Measurements from ENCODE around the gene MAPK10. TPM values are rescaled to one million over a fixed set of nuclear protein-coding genes. Genes with fewer than 3 reads are reported as not detected.

The MAPK10 gene
- total RNA-seq, 1 experiment from 2014 or later, result 4.7 TPM

GRCh38 chr4:86388252-86388651 lies 28.4 kb upstream of the MAPK10 start:
- no peak overlapping the region for H2BK5ac ChIP-seq (ENCODE audit: insufficient read length, low read length)
- no peaks in the 10 kb centered on the region for H3K27me3 Mint-ChIP-seq (ENCODE audit: low read depth)
- H4K91ac ChIP-seq (ENCODE audit: insufficient read length, low read depth, low read length), result no peak overlapping the region
- no peaks in the 10 kb centered on the region for H3K23me2 ChIP-seq (ENCODE audit: insufficient read length, low read depth, low read length, poor library complexity, severe bottlenecking)
- no peaks in the 10 kb centered on the region; a peak in 1 of 7 replicates for H3K36me3 Mint-ChIP-seq (ENCODE audit: insufficient read depth in 1 of 3, low read depth in 3 of 3)
- H2BK20ac ChIP-seq (ENCODE audit: low read depth, low read length, poor library complexity, severe bottlenecking), result no peak overlapping the region
- no peak overlapping the region for H2BK120ac ChIP-seq (ENCODE audit: low read depth, low read length, poor library complexity, severe bottlenecking)
- H2AK5ac ChIP-seq (ENCODE audit: insufficient read length, low read length), result no peak overlapping the region
- H2BK15ac ChIP-seq (ENCODE audit: low read depth, low read length), result no peak overlapping the region
- no peak overlapping the region for H2BK12ac ChIP-seq (ENCODE audit: insufficient read length, low read depth, low read length)
- H3K27ac Mint-ChIP-seq, result no peak overlapping the region
- H3T11ph ChIP-seq (ENCODE audit: low read length), result no peak overlapping the region
- H3K27me3 ChIP-seq (ENCODE audit: insufficient read depth, low read length), result no peaks in the 10 kb centered on the region
- no peak overlapping the region for H3K27ac ChIP-seq (ENCODE audit: insufficient read length, low read depth, low read length)
- H3K9me3 Mint-ChIP-seq, result no peaks in the 10 kb centered on the region
- H3K4me1 Mint-ChIP-seq, result peaks cover 21 to 25% of the 10 kb centered on the region in 2 experiments
- H3K79me1 ChIP-seq (ENCODE audit: insufficient read depth, low read depth, low read length, poor library complexity, severe bottlenecking), result no peaks in the 10 kb centered on the region
- no peak overlapping the region for H3K4me2 ChIP-seq (ENCODE audit: insufficient read depth, insufficient read length, low read length)
- no peaks in the 10 kb centered on the region for H3K9me3 ChIP-seq (ENCODE audit: control insufficient read depth, low read depth, low read length)
- no peak overlapping the region for H3K9ac ChIP-seq (ENCODE audit: extremely low read depth, insufficient read length, low read length)
- H4K20me1 ChIP-seq (ENCODE audit: control insufficient read depth, insufficient read depth, insufficient read length), result no peaks in the 10 kb centered on the region
- no peak overlapping the region for H3K18ac ChIP-seq (ENCODE audit: insufficient read length, low read depth, low read length)
- H4K5ac ChIP-seq (ENCODE audit: insufficient read length, low read depth, low read length), result no peak overlapping the region
- no peak for TF ChIP-seq CTCF (conservative IDR thresholded peaks at IDR 0.05)
- no peak overlapping the region for H3K14ac ChIP-seq (ENCODE audit: insufficient read depth, low read length)
- H3K23ac ChIP-seq (ENCODE audit: insufficient read length, low read depth, low read length), result no peak overlapping the region
- no peak overlapping the region for H3K56ac ChIP-seq (ENCODE audit: insufficient read length, low read depth, low read length)
- DNase-seq, result no peak
- H4K8ac ChIP-seq (replicated peaks; ENCODE audit: insufficient read length, low read depth, low read length), result no peak overlapping the region
- WGBS (ENCODE audit: extremely low coverage, insufficient read length, low lambda C conversion rate), result no CpG with 5 or more reads among the region's 1 CpG
- H3K4me3 Mint-ChIP-seq, result no peak overlapping the region
- H3K79me2 ChIP-seq (ENCODE audit: insufficient read depth, low read length), result no peaks in the 10 kb centered on the region
- H3K4ac ChIP-seq (ENCODE audit: low read depth, low read length), result no peak overlapping the region
- H2AFZ ChIP-seq (ENCODE audit: low read length), result no peak overlapping the region
- H3K4me1 ChIP-seq (ENCODE audit: insufficient read depth, low read length), result no peaks in the 10 kb centered on the region; the same call in 1 of the 2 replicates
